Non-pigmented ciliary epithelial cell (primary cell): ENCODE data around the gene SUFU.
A peak's percentile ranks its signal among the peaks of the same experiment; 100 is the strongest.

Experiments used
- DNase-seq: peaks from one replicate; pipeline ENCODE4 v3.0.0-alpha.2; 2010; ENCODE audit warnings: low read depth

SUFU gene

DNA sequence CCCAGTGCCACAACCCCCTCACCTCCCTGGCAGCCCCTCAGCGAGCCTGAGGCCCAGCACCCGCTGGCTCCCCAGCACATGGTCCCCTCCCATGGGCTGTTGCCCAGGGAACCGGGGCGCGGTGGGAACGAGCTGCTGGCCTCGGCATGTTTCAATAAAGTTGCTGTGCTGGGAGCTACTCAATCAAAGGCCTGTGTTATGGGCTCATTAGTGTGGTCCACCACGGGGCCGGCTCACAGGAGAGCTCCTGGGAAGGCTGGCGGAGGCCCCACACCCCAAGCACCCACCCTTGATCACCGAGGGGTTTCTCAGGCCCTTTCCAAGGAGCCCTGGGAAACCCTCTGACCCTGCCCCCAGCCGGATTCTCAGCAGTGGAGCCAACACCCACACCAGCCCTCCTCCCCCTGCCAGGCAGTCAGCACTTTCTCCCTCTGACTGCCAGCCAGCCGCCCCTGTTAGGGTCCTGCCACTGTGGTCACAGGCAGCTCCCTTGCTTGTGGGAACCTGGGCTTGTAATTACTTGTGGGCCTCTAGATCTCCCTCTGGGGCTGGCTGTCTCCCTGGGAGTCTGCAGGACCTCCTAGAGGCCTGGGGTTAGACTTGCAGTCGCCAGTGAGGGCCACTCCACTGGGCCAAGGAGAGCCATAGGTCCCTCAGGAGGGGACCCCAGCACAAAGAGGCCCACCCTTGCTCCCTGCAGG, 115.7 kb downstream of the SUFU start:
- DNase-seq = no peak

DNA sequence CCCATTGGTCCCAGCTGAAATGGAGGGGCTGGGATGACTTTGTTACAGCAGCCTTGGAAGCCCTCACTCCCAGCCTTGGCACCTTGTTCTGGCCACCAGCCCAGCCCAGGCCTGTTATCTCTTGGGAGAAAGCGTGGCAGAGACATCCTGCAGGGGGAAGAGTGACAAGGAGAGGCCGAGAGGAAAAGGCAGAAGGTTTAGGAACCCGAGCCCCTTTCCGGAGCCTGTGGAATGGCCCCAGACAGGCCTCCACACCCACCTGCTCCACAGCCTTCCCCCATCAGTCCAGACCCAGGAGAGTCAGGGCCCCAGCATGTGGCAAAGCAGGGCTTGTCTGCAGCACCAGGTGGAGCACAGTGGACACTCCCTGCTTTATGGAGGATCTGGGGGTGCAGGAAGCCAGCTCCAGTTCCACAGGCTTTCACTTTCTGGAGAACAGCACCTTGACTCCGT, 116.4 kb downstream of the SUFU start:
- DNase-seq = no peak

DNA sequence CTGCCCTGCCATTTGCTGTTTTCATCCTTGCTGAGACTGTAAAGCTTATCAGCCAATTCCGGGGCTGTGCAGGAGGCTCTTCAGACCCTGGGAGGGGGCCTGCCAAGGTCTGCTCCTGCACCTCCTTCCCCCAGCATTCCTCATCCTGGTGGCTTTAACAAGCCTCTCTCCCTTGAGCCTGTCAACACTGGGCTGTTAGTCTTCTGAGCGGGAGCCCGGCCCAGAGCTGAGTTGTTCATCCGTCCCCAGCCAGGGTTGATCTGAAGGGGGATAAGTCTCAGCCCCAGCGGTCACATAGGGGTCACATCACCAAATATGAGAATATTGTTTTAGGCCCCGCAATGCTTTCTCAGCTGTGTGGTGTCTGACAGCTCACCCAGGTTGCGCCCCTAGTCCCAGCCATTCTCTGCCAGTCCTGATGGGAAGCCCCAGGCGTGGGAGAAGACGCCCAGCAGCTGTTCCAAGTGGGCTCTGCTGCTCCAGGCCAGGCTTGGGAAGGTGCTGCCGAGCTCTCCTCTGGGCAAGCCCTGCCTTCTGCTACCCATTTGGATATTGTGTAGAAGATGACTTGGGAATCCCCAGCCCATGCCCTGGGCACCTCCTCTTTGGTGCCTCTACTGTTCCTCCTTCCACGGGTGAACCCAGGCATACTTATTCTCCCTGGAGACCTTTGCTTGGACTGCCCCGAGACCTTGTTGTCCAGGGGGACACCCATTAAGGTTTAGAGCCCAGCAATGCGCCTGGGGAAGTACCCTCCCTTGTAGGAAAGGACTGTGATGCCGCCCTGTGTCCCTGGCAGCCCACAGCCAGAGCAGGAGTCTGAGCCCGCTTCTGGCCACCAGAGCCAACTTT, 117.0 kb downstream of the SUFU start:
- no peak for DNase-seq

DNA sequence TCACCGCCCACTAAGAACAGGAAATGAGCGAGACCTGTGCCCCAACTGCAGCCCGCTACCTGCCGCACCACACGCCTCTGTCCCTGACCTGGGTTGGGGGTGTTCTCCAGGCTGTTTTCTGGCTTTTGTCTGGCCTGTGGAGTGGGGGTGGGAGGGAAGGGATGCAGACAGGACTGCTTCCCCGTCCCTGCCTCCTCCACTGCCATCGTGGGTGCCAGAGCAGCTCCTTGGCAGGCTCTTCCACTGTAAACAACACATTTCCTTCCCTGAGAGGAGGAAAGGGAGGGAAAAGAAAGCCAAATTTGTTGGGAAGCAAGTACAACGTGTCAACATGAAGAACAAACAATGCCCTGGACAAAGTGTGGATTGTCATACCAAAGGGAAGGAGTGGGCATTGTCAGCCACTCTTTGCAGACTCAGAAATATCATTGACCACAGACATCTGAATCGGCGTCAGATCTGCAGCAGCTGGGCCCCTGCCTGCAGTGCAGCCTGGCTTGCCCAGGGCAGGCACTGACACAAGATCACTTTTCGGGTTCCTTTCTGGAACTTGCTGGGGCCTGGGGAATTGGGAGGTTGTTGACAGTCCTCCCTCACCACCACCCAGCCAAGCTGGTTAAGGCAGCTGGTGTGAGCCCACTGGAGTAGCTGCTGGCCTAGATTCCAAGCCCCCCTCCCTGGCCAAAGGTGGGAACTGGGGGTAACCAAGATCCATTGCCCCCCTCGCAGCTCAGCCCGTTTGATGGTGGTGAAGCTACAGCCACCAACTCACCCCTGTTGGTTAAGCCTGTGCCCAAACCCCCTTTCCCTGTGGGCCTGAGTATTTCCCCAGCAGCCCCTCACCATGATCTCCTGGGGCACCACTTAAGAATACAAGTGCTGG, 117.9 kb downstream of the SUFU start:
- no peak for DNase-seq

DNA sequence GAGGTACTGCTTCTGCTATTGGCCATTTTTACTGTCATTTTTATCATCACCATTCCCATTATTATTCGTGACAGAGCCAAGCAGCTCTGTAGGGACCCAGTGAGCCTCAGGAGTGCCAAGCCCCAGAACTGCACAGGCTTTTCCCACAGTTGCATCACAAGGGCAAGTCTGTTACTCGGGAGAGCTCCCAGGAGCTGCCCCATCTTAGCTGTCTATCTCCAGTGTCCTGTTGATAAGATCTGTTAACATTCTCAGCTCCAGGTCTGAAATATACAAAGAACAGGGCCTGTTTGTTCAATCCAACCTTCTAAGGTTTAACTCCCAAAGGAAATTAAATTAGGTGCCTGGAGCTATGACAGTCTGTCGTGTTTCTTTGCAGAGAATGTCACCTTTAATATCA, 120.3 kb downstream of the SUFU start:
- no peak for DNase-seq

DNA sequence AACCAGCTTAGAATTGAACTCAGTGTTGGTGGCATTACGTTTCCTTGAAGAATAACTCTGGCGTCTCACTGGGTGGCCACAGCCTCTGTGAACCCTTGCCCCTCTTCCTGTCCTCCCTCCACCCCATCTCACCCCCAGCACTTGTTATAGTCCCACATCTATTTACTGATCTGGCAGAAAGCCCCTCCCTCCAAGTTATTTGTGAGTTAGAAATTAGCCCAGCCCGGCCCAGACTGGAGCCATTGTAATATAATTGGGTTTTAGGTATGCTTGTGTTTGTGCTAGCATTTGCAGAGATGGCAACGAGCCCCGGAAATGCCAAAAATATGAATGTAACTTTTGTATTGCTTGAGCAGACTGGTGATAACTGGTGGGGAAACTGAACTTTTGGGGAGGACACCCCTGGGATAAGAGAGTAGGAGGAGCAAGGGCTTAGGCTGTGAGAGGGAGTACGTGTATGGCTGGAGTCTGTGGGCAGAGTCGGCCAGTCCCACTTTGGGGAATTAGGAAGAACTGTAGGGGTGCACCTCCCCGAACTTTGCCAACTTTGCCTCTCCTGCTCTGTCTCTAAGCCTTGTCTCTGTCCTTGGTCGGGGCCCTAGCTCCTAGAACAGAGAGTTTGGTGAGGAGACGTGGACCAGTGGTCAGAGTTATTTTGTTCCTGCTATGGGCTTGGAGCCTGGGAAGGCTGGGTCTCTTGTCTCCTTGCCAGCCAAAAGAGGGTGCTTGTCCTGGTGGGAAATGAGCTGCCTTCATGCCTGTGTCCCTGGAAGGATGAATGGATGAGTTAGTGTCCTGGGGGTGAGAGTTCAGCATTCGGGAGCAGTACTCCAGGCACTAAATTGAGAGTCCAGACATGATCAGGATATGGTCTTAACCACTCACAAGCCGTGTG, 121.2 kb downstream of the SUFU start:
- DNase-seq = no peak

DNA sequence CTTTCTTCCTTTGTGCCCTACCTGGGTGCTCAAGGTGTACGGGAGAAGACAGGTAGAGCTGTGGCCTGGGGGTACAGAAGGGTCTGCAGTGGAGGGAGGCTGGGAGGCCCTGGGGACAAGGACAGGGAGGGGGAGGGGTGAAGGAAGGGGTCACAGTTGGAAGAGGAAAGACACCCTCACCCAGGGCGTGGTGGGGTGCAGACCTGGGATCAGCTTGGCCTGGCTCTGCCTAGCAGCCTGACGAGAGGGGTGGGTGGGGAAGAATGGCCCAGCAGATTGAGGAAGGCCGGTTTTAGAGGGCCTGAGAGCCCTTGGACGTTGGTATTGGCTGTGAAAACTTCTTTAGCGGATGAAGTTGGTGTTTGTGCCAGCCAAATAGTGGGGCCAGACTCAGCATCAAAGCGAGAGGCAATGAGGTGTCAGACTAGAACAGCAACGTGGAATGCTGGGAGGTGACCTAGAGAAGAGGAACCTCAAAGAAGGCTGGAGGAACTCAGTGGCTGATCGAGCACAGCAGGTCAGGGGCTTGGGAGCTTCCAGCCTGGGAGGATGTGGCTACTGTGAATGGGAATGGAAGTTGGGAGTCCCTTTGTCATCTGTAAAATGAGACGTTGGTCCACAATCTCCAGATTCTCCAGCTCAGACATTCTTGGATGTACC, 122.4 kb downstream of the SUFU start:
- DNase-seq = no peak

DNA sequence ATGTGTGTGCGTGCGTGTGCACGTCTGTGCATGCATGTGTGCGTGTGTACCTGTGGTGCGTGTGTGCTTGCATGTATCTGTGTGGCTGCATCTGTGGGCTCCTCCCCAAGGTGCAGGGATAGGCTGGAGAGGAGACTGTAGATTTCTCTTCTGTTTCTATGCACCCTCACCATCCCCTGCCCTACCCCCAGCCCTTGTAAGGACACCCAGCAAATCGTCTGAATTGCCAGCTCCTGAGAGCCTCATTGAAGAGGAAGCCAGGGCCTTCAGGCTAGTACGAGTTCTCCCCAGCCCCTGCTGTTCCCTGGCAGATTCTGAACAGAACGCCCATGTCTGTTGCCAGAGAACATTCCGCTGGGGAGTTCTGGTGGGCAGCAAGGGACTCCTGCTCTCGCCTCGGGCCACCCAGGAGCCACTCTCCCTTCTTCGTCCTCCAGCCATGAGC, 123.5 kb downstream of the SUFU start:
- no peak for DNase-seq

DNA sequence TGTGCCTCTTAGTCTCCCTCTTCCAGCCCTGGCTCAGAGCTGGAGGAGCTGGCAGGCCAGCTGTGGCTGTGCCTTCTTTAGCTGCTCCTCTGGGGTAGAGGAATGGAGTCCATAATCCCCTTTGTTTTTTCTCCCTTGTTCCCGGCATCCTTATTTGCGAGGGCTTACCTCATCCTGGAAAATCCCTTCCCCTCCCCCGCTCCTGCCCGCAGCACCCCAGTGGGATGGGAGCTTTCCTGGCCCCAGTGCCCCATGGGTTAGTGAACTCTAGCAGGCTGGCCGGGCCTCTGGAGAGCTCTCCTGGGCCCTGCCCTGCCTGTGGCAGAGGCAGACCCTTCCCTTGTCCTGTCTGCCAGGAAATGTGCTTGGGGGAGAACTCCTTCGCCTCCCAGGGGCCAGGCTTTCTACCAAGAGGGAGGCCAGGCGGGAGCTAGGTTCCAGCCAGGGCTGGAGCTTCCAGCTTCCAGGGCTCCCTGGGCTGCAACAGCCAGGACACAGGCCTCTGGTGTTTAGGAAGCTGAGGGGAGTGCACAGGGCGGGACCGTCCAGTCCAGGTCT, 124.0 kb downstream of the SUFU start:
- no peak for DNase-seq

DNA sequence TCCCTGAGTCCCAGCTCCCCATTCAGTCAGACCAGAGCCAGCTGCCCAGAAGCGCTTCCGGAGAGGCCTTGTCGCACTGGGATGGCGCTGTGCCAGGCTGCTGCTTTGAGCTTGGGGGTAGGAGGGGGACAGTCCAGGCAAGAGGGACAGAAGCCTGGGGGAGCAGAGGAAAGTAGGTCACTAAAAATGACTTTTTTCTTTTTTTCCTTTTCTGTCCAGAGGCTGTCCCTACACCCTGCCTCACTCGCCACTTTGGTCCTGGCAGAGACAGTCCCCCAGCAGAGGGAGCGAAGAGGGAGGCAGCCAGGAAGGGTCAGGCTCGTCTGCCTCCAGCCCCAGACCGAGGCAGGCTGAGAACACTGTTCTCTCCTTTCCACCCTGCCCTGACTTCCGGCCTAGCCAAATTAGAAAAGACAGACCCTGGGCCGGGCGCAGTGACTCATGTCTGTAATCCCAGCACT, 124.7 kb downstream of the SUFU start:
- no peak for DNase-seq

DNA sequence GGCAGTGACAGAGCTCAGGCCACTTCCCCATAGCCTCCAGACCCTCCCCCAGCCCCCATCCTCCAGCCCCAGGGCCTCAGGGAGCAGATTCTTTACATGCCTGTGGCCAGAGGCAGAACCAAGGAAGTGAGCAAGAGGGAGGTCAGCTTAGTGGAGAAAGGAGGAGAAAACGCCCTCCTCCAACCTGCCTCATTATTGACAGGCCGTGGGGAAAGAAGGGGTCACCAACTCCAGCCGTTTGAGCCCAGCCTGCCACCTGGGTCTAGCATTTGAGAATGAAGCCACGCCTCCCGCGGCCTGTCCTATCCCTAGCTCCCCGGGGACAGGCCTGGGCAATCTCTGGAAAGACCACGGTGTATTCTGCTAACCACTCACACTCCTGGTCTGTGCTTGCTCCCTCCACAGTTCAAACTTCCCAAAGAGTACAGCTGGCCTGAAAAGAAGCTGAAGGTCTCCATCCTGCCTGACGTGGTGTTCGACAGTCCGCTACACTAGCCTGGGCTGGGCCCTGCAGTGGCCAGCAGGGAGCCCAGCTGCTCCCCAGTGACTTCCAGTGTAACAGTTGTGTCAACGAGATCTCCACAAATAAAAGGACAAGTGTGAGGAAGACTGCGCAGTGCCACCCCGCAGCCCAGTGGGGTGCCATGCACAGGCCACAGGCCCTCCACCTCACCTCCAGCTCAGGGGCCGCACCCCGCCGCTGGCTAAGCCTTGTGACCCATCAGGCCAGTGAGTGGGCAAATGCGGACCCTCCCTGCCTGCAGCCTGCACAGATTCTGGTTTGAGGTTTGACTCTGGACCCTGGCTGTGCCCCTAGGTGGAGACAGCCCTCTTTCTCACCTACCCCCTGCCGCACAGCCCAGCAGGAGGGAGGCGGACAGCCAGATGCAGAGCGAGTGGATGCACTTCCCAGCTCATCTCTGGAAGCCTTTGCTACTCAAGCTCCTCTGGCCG, 126.2 kb downstream of the SUFU start:
- DNase-seq = peak; percentile 74

DNA sequence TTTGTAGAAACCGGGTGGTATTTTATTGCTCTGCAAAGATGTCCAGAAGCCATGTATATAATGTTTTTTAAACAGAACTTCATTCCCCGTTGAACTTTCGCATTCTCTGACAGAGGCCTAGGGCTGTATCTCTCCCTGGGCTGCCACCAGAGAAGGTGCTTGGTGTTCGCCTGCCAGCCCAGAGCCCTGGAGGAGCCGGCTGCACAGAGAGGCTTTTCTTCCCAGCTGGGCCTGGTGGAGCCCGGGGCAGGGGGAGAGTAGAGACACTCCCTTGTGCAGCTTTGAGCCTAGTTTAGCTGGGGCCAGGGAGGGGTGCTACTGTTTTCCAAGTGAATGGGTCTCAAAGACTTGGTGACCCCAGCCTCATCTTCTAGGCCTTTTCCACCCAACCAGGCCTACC, 126.9 kb downstream of the SUFU start:
- no peak for DNase-seq

DNA sequence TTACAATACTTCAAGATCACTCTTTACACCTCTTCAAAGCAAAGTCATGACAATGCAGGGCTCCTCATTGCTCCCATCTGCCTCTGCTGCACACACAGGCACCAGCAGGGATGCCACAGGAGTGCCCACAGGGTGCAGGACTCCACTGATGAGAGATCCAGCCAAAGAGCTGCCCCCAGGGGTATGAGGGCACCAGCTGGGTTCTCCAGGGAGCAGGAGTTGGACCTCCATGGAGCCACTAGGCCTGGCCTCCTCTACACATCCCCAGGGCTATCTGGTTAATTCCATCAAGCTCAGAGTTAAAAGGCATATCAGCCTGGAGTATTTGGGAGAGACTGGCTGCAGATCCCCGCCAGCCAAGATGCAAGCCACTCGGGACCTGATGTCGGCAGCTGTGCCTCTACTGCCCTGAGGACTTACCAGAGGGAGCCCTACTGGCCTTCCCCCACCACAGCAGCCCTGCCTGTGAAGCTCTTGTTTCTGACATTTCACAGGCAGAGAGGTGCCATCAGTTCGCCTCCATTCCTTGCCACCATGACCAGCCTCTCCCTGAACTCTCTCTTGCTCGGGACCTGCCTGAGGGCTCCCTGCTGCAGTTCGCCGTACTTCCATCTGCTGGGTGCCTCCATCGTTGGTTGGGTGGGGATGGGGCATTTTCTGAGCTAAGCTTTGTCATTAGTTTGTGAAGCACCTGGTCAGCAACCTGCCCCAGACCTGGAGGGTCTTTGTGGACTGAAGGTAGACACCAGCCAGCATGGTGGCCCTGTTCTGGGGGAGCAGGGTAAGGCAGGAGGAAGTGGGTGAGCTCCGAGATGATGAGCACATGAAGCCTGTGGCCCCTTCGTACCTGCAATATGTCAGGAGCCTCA, 128.0 kb downstream of the SUFU start:
- no peak for DNase-seq

DNA sequence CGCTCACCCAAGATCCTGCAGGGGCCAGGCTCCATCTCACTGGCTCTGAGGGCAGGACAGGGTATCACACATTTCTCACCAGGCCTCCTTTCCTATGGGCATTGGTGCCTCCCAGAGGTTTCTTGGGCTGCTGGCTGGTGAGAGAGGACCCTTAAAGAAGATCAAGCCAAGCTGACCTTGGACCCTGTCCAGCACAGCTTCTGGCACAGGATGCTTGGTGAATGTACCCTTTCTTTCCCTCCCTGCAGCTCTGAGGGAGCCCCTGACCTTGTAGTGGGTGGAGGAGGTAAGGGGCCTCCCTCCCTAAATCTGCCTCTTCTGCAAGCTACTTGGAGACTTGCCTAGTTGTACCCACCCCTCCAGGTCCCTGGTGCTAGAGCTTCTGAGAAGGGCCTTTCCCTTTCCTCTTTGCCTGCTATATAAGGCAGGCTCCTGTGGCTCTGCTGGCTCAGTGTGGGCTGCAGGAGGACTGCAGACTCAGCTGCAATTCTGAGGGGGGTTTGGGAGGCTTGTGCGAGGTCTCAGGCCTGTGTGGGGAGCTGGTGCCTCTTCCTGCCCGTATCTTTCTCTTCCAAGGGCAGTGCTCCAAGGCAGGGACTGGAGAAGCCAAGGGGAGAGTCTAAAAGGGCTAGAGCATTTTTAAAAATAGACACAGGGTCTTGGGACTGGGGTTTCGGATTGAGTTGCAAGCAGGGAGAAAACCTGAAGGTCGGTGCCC, 128.8 kb downstream of the SUFU start:
- DNase-seq = no peak

DNA sequence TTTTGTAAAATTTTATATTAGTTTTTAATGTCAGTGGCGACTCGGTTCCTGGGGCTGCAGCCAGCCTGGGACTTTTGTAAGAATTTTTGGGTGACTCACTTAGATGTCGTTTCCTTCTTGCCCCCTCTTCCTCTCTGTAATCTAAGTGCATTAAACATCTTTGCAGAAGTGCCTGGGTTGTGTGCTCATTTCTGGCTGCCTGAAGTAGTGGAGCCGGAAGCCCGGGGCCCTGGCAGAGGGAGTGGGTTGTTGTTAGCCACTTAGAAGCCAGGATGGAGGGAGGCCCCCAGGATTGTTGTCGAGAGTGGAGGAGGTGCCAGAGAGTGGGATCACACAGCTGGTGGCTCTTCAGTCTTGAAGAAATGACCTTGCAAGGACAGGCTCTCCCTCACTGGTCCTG, 129.5 kb downstream of the SUFU start:
- DNase-seq = no peak

DNA sequence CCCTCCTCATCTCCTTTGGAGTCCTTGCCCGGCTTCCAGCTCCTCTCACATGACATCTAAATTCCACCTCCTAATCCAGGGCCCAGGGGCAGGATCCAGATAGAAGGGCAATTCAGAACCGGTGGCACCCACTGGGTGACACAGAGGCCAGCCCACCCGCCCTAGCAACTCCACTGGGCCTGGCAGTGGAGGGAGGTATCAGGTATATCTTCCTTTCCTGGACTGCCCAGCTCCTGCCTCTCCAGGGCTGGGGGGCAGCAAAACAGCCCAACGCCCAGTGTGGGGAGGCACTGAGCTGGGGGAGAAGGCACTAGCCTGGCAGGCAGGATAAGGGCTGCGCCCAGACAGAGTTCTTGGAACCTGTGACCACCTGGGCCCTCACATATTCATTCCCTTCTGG, 130.1 kb downstream of the SUFU start:
- no peak for DNase-seq

DNA sequence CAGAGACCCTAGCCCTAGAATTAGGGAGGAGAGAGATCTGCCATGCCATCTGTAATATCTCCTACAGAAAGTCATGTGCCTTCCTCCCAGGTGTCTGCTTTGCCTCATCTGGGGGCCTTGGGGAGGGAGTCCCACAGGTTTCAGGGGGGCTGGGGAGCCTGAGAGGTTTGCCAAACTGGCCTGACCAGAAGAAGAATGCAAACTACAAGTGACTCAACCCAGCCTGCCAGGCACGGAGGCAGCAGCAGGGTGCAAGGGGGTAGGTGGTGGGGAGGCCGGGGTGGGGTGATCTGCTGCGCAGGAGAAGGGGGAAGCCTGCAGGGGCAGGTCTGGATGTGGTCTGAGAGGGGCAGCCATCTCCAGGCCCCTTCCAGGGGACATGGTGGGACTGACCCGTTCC, 130.9 kb downstream of the SUFU start:
- no peak for DNase-seq

DNA sequence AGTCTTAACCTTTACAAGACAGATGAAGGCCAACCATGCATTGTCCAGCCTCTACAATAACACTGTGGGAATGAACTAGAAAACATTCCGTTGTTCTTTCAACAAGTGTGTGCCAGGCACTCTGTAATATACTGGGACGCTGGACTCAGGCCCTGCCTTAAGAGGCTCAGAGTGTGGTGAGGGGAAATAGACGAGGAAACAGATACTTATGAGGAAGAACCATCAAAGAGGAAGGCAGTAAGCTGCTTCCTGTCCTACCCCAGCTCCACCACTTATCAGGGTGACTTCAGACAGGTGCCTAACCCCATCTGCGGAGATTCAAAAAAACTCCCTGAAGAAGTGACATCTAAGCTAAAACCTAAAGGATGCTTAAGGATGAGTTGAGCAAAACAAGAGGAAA, 131.6 kb downstream of the SUFU start:
- DNase-seq = no peak
